ENCODE measurements around the gene UPK3A.
A peak's percentile ranks its signal among the peaks of the same experiment; 100 is the strongest.

The UPK3A gene

DNA sequence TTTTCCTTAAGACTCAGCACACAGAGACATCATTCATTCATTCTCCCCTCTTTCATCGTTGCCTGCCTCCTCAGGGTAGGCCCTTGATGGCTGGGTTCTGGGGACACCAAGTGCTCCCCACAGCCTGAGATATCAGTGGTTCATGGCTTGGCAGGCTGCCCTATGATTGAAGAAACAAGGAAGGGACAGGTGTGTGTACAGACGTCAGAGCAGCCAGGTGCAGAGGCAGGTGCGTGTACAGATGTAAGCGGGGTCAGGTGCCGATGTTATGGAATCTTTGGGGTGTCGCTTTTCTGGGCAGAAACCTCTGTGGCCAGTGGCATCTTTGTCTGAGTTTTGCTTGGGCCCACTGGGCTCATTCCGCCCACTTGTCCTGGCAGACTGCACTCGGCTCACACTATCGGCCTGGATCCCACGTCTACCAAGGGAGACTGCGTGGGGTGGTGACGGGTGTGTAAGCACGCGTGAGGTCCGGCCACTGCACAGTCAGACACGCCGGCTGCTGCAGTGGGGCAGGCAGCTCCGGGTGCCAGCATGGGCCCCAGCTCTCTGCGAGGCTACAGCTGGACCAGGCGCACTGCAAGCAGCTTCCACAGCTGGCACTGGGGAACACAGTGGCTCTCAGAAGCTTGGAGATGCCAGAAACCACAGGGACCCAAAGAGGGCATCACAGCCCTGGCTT is 23.2 kb upstream of the UPK3A start:
- no peak for DNase-seq (ENCODE audit: low read depth)
- no peak overlapping the region for H3K4me3 ChIP-seq (ENCODE audit: low read depth, low read length)
- TF ChIP-seq, protein P1, sequence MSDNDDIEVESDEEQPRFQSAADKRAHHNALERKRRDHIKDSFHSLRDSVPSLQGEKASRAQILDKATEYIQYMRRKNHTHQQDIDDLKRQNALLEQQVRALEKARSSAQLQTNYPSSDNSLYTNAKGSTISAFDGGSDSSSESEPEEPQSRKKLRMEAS (IDR thresholded peaks at IDR 0.05; ENCODE audit: low read depth, low read length), result no peak
- TF ChIP-seq CTCF (IDR thresholded peaks at IDR 0.05; ENCODE audit: low read depth, low read length), result no peak
- no peak for TF ChIP-seq POLR2A (IDR thresholded peaks at IDR 0.05; ENCODE audit: extremely low read depth, insufficient read length)
- TF ChIP-seq MYC (IDR thresholded peaks at IDR 0.05; ENCODE audit: low read depth, low read length), result no peak

GRCh38 chr22:45262195-45262930 is 22.4 kb upstream of the UPK3A start:
- H3K4me3 ChIP-seq (ENCODE audit: low read depth, low read length), result no peak overlapping the region
- TF ChIP-seq CTCF (IDR thresholded peaks at IDR 0.05; ENCODE audit: low read depth, low read length) (no peak), MYC (IDR thresholded peaks at IDR 0.05; ENCODE audit: low read depth, low read length) (no peak), POLR2A (IDR thresholded peaks at IDR 0.05; ENCODE audit: extremely low read depth, insufficient read length) (no peak)
- TF ChIP-seq, protein P1 (IDR thresholded peaks at IDR 0.05; ENCODE audit: low read depth, low read length), result no peak
- peak; percentile 53 for DNase-seq (ENCODE audit: low read depth)

GRCh38 chr22:45262931-45263462 is 21.8 kb upstream of the UPK3A start:
- no peak for TF ChIP-seq POLR2A (IDR thresholded peaks at IDR 0.05; ENCODE audit: extremely low read depth, insufficient read length)
- TF ChIP-seq CTCF (IDR thresholded peaks at IDR 0.05; ENCODE audit: low read depth, low read length), result no peak
- no peak for TF ChIP-seq MYC (IDR thresholded peaks at IDR 0.05; ENCODE audit: low read depth, low read length)
- TF ChIP-seq, protein P1 (IDR thresholded peaks at IDR 0.05; ENCODE audit: low read depth, low read length), result no peak
- no peak overlapping the region for H3K4me3 ChIP-seq (ENCODE audit: low read depth, low read length)
- no peak for DNase-seq (ENCODE audit: low read depth)

DNA sequence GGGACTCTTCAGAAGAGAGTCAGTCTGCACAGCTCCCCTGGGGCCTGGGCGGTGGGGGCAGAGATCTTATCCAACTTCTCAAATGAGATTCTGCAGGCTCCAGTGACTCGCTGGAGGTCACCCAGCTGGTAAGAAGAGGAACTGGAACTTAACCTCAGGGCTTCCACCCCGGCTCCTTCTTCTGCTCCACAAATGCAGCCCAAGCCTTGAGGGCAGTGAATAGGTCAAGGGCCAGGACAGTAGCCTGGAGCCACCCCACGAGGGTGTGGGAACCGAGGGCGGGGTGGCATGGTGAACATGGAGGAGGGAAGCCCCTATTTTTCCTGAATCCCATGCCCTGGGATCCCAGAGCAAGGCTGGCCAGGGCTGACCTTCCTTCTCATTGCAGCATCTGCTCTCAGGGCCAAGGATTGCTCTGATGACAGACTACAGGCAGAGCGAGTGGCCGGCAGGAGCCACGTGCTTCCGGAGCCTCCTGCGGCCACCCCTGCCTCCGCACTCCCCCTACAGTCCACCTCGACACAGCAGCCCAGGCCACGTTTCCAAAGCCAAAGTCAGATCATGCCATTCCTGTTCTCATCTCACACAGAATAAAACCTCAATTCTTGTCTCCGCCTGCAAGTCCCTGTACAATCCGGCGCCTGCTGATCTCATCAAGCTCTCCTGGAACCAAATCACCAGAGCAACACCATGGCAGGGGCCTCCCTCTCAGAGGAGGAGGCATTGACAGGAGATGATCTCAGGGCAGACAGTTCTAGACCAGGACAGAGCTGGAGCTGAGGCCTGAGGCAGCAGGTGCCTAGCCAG is 21.1 kb upstream of the UPK3A start:
- TF ChIP-seq CTCF (IDR thresholded peaks at IDR 0.05; ENCODE audit: low read depth, low read length) (peak; percentile 47), POLR2A (IDR thresholded peaks at IDR 0.05; ENCODE audit: extremely low read depth, insufficient read length) (no peak), MYC (IDR thresholded peaks at IDR 0.05; ENCODE audit: low read depth, low read length) (peak; percentile 97)
- TF ChIP-seq, protein P1 (IDR thresholded peaks at IDR 0.05; ENCODE audit: low read depth, low read length), result peak; percentile 99
- peak overlapping the region; percentile 16 for H3K4me3 ChIP-seq (ENCODE audit: low read depth, low read length)
- peak; percentile 97 for DNase-seq (ENCODE audit: low read depth)

DNA sequence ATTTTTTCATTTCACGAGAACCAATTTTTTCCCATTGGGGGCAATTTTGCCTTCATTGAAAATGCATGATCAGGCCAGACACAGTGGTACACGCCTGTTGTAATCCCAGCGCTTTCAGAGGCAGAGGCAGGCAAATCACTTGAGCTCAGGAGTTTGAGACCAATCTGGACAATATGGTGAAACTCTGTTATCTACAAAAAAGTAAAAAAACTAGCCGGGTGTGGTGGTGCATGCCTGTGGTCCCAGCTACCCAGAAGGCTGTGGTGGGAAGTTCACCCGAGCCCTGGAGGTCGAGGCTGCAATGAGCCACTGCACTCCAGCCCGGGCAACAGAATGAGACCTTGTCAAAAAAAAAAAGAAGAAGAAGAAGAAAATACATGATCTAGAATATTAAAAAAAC is 19.2 kb upstream of the UPK3A start:
- H3K4me3 ChIP-seq (ENCODE audit: low read depth, low read length), result no peak overlapping the region
- peak; percentile 44 for DNase-seq (ENCODE audit: low read depth)
- TF ChIP-seq POLR2A (IDR thresholded peaks at IDR 0.05; ENCODE audit: extremely low read depth, insufficient read length) (no peak), CTCF (IDR thresholded peaks at IDR 0.05; ENCODE audit: low read depth, low read length) (no peak), MYC (IDR thresholded peaks at IDR 0.05; ENCODE audit: low read depth, low read length) (no peak)
- TF ChIP-seq, protein P1 (IDR thresholded peaks at IDR 0.05; ENCODE audit: low read depth, low read length), result no peak

All from NB4 (cell line).